IPS-NIHi11 (cell line): ENCODE measurements around the gene FBXL20.

Experiments used
- DNase-seq: peaks from one replicate; pipeline ENCODE4 v3.0.0; 2012; ENCODE audit warnings: mixed read lengths, low spot score

FBXL20 gene

GRCh38 chr17:39246274-39246673, 155.2 kb downstream of the FBXL20 start:
- DNase-seq, result no peak

- DNase-seq, result peak; percentile 86
These were observed 156.5 kb downstream of the FBXL20 start for GRCh38 chr17:39244600-39245570.

GRCh38 chr17:39244016-39244599, 157.3 kb downstream of the FBXL20 start:
- DNase-seq, result no peak

GRCh38 chr17:39243155-39243554, 158.3 kb downstream of the FBXL20 start:
- DNase-seq, result no peak

GRCh38 chr17:39240631-39241030, 160.8 kb downstream of the FBXL20 start:
- no peak for DNase-seq

- DNase-seq, result peak; percentile 87
These were observed 161.6 kb downstream of the FBXL20 start for GRCh38 chr17:39239640-39240314.

- no peak for DNase-seq
These were observed 163.0 kb downstream of the FBXL20 start for GRCh38 chr17:39238311-39238972.

GRCh38 chr17:39237586-39237985, 163.8 kb downstream of the FBXL20 start:
- no peak for DNase-seq

- DNase-seq, result no peak
These were observed 164.4 kb downstream of the FBXL20 start for GRCh38 chr17:39236981-39237441.

GRCh38 chr17:39236450-39236927, 164.9 kb downstream of the FBXL20 start:
- no peak for DNase-seq

- DNase-seq, result peak; percentile 89
These were observed 165.6 kb downstream of the FBXL20 start for GRCh38 chr17:39235555-39236449.

- peak; percentile 84 for DNase-seq
These were observed 169.6 kb downstream of the FBXL20 start for GRCh38 chr17:39231591-39232551.

GRCh38 chr17:39231091-39231561, 170.3 kb downstream of the FBXL20 start:
- no peak for DNase-seq

- DNase-seq, result no peak
These were observed 171.1 kb downstream of the FBXL20 start for GRCh38 chr17:39230361-39230760.

- DNase-seq, result no peak
These were observed 172.0 kb downstream of the FBXL20 start for GRCh38 chr17:39229274-39229913.

GRCh38 chr17:39227364-39227919, 174.0 kb downstream of the FBXL20 start:
- DNase-seq, result no peak

GRCh38 chr17:39225959-39226683, 175.3 kb downstream of the FBXL20 start:
- DNase-seq, result peak; percentile 99
